ENCODE measurements around the gene CLDN5. TPM values are rescaled to one million over a fixed set of nuclear protein-coding genes. Genes with fewer than 3 reads are reported as not detected.

CLDN5 gene
- total RNA-seq, 1 donor from 2014 or later, result not detected

DNA sequence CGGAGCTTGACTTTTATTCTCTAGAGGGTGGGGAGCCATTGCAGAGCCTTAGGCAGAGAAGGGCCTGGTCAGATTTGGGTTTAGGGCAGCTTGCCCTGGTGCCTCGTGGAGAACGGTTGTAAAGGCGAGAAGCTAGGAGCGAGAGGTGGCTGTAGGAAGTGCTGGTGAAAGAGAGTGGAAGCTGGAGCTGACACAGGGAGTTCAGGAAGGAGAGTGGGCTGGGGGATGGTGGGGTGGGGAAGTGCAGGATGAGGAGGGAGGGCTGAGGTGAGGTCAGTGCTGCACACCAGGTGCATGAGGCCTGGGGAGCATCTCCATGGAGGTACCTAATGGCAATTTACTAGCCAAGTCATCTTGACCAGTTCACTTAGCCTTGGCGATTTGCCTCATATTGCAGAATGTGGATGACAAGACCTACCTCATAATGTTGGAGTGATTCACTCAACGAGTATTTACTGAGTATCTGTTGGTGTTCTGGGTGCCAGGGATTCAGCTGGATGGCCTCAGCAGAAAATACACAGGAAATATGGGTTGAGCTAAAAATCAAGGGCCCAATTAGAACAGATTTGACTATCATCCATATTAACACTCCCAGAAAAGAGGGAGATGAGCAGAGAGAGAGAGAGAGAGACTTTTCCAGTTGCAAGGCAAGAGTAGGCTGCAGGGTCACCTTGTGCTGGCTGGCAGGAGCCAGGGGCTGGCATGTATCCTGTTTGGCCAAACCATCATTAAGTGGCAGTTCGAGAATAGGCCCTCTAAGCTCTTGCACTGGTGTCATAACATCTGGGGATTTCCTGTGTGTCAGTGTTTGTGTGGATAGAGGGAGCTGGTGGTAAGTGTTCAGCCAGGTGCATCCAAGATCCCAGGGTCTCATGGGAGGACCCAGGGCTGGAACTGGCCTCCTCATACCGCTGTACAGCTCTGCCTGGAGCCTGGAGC lies 44.4 kb upstream of the CLDN5 start:
- Histone ChIP-seq H3K36me3 (ENCODE audit: insufficient read depth, low read length) (no peaks in the 10 kb centered on the region), H3K79me2 (ENCODE audit: insufficient read depth, low read length) (no peaks in the 10 kb centered on the region), H3K4me2 (ENCODE audit: low read length) (no peak overlapping the region), H4K20me1 (ENCODE audit: insufficient read depth, low read length) (no peaks in the 10 kb centered on the region), H3K27ac (ENCODE audit: low read depth, low read length) (no peak overlapping the region), H3K9me3 (ENCODE audit: insufficient read depth, low read depth, low read length) (no peaks in the 10 kb centered on the region), H3K4me1 (ENCODE audit: insufficient read depth, low read length) (no peaks in the 10 kb centered on the region), H2AFZ (ENCODE audit: low read depth, low read length) (no peak overlapping the region), H3K9ac (ENCODE audit: low read length) (no peak overlapping the region), H3K4me3 (ENCODE audit: insufficient read depth, low read depth, low read length) (no peak overlapping the region), H3K27me3 (ENCODE audit: insufficient read depth, low read length) (peaks cover 4% of the 10 kb centered on the region)
- Mint-ChIP-seq H3K27me3 (ENCODE audit: low read depth, unreplicated experiment) (peaks cover 9% of the 10 kb centered on the region), H3K4me1 (ENCODE audit: low read depth, unreplicated experiment) (peaks cover 2% of the 10 kb centered on the region), H3K36me3 (ENCODE audit: low read depth, unreplicated experiment) (peaks cover 3% of the 10 kb centered on the region), H3K9me3 (ENCODE audit: unreplicated experiment) (no peaks in the 10 kb centered on the region), H3K4me3 (ENCODE audit: unreplicated experiment) (no peak overlapping the region), H3K27ac (ENCODE audit: unreplicated experiment) (peak overlapping the region; percentile 90)
- FAIRE-seq, result peak; percentile 58
- TF ChIP-seq EZH2 (IDR thresholded peaks at IDR 0.05; ENCODE audit: insufficient read depth, low read length), result no peak
- TF ChIP-seq, protein P1, sequence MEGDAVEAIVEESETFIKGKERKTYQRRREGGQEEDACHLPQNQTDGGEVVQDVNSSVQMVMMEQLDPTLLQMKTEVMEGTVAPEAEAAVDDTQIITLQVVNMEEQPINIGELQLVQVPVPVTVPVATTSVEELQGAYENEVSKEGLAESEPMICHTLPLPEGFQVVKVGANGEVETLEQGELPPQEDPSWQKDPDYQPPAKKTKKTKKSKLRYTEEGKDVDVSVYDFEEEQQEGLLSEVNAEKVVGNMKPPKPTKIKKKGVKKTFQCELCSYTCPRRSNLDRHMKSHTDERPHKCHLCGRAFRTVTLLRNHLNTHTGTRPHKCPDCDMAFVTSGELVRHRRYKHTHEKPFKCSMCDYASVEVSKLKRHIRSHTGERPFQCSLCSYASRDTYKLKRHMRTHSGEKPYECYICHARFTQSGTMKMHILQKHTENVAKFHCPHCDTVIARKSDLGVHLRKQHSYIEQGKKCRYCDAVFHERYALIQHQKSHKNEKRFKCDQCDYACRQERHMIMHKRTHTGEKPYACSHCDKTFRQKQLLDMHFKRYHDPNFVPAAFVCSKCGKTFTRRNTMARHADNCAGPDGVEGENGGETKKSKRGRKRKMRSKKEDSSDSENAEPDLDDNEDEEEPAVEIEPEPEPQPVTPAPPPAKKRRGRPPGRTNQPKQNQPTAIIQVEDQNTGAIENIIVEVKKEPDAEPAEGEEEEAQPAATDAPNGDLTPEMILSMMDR (IDR thresholded peaks at IDR 0.05; ENCODE audit: insufficient read depth, low read depth, low read length), result no peak
- DNase-seq (ENCODE audit: low read depth), result peak; percentile 80

DNA sequence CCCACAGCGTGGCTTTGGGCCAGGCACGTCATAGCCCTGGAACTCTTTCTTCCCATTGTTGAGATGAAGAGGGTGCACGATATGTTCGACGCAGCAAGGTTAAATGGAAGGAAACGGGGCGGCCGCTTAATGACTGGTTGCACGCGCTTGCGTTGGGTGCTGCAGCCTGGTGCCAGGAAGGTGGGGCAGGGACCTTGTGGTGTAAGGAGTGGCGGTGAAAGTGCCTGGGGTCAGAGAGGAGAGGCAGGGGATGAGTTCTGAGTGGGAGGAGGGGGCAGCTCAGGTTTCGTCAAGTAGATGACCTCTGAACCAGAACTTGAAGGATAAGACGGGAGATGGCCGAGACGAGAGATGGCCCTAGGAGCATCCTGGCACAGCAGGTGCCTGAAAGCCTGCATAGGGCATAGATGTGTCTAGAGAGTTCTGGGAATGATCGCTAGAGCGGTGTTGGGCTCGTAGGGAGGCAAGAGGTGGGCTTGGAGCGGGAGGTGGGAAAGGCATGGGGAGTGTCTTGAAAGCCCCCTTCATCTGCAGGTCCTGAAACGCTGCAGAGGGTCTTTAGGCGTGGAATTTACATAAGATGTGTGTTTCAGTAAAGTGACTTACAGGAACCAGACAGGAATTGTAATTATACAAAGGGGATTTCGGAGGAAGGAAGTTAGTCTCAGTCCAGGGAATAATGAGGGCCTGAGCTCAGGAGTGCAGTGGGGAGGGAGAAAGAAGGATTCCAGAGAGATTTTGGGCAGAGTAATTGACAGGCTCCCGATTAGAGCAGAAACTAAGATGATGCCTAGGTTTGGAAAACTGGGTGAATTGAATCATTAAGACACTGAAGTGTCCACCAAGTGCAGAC lies 43.2 kb upstream of the CLDN5 start:
- peaks cover 11% of the 10 kb centered on the region for H3K27me3 Mint-ChIP-seq (ENCODE audit: low read depth, unreplicated experiment)
- no peak overlapping the region for H3K27ac ChIP-seq (ENCODE audit: low read depth, low read length)
- no peaks in the 10 kb centered on the region for H3K9me3 ChIP-seq (ENCODE audit: insufficient read depth, low read depth, low read length)
- no peak overlapping the region for H3K4me2 ChIP-seq (ENCODE audit: low read length)
- H3K9me3 Mint-ChIP-seq (ENCODE audit: unreplicated experiment), result no peaks in the 10 kb centered on the region
- no peak for DNase-seq (ENCODE audit: low read depth)
- no peaks in the 10 kb centered on the region for H3K4me1 ChIP-seq (ENCODE audit: insufficient read depth, low read length)
- H4K20me1 ChIP-seq (ENCODE audit: insufficient read depth, low read length), result no peaks in the 10 kb centered on the region
- no peaks in the 10 kb centered on the region for H3K36me3 ChIP-seq (ENCODE audit: insufficient read depth, low read length)
- peaks cover 2% of the 10 kb centered on the region for H3K4me1 Mint-ChIP-seq (ENCODE audit: low read depth, unreplicated experiment)
- TF ChIP-seq EZH2 (IDR thresholded peaks at IDR 0.05; ENCODE audit: insufficient read depth, low read length), result no peak
- TF ChIP-seq, protein P1 (IDR thresholded peaks at IDR 0.05; ENCODE audit: insufficient read depth, low read depth, low read length), result no peak
- no peak overlapping the region for H3K27ac Mint-ChIP-seq (ENCODE audit: unreplicated experiment)
- H3K27me3 ChIP-seq (ENCODE audit: insufficient read depth, low read length), result peaks cover 4% of the 10 kb centered on the region
- H3K36me3 Mint-ChIP-seq (ENCODE audit: low read depth, unreplicated experiment), result peaks cover 3% of the 10 kb centered on the region
- no peak overlapping the region for H3K4me3 ChIP-seq (ENCODE audit: insufficient read depth, low read depth, low read length)
- no peak overlapping the region for H2AFZ ChIP-seq (ENCODE audit: low read depth, low read length)
- no peak overlapping the region for H3K9ac ChIP-seq (ENCODE audit: low read length)
- no peak overlapping the region for H3K4me3 Mint-ChIP-seq (ENCODE audit: unreplicated experiment)
- FAIRE-seq, result no peak
- H3K79me2 ChIP-seq (ENCODE audit: insufficient read depth, low read length), result no peaks in the 10 kb centered on the region

Data from astrocyte (in vitro differentiated cells and primary cell).